ELR (cell line): ENCODE results near the gene METTL14.
"Not testable (repeated sequence)": the region's sequence is repeated elsewhere in the genome, so short reads cannot be mapped to it uniquely, and the experiment has no call there.

Experiments used
- DNase-seq: peaks from one replicate; pipeline ENCODE4 v3.0.0-alpha.2; 2015; ENCODE audit warnings: low read depth

The METTL14 gene

GRCh38 chr4:118684873-118685811 is at the start of gene METTL14:
Gene METTL14 (plus strand): TSS chr4:118685392. CDS start chr4:118685535, 143 bp downstream.
- peak; percentile 90 for DNase-seq

GRCh38 chr4:118636126-118636525 is 49.1 kb upstream of the METTL14 start:
- not testable (repeated sequence) for DNase-seq

DNA sequence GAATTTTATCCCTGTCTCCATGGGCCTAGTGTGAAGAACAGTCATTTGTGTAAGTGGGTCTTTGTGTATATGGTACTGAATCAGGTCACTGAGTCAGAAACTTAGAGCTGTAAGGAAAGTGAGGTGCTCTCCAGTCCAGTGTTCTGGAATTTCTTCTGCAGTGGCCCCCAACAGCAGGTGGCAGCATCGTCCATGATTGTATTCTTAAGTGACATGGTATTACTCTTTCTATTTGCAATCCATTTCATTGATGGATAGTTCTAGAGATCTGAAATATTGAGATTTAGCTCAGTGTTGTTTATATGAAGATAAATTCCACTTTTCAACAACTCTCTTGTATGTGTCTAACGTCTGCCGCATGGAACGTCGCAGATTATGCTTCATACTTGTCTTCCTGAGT is 20.5 kb upstream of the METTL14 start:
- DNase-seq, result peak; percentile 30

DNA sequence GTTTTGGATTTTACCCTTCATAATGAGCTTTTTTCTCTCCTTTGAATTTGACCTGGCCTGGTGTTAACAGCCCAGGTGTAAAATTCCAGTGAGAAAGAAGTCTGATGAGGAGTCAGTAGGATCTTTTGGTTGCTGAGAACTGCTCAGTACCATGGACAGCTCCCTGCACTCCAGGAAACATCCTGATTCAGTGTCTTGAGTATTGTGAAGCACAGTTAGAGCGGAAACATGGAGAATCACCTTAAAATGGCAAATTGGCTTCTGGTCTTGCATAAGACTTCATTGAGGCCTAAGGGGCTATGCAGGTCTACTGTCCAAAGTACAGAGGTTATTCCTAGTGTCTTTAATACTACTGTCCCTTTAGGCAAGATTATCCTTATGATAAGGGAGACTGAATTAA is 16.0 kb upstream of the METTL14 start:
- DNase-seq, result peak; percentile 69

DNA sequence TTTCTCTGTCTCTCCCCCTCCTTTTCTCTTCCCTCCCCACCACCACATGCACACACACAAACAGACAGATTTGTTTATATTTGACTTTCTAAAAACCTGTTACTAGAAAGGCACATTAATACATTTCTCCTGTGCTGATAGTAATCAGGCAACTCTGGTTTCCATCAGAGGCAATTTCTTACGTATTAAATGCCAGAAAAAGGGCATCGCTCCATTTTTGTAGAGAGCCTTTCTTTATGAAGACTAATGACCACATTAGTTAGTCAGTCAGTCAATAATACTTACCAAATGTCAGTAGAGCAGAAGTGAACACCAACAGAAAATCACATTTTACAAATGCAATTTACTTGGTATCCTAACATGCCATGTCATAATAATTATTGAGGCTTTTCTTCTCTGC is 14.2 kb upstream of the METTL14 start:
- DNase-seq, result not testable (repeated sequence)

DNA sequence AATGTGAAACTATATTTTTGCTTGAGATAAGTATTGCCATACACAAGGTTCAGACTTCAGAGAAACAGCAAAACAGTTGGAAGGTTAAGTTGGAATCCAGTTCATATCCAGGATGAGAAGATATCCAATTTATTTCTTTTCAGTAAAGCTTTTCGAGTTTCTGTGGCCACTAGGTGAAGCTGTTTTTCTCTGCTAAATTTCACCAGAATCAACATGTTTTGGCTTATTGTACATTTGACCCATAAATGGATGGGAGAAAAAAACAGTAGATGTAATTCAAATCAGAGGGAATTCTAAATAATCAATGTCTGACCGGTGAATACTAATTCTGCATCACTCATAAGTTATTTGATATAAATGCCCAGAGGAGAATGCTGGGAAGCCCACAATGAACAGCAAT is 9.1 kb upstream of the METTL14 start:
- DNase-seq, result peak; percentile 6

DNA sequence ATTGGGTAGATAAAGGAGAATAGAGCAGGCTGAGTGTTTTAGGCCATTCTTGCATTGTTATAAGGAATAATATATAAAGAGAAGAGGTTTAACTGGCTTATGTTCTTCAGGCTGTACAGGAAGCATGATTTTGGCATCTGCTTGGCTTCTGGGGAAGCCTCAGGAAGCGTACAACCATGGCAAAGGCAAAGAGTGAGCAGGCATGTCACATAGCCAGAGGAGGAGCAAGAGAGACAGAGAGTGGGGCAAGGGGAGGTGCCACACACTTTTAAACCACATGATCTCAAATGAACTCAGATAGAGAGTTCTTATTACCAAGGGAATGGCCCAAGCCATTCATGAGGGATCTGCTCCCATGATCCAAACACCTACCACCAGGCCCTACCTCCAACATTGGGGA is 4.4 kb upstream of the METTL14 start:
- peak; percentile 6 for DNase-seq

- DNase-seq, result peak; percentile 64
Observed at GRCh38 chr4:118682928-118683327, 2.3 kb upstream of the METTL14 start.

DNA sequence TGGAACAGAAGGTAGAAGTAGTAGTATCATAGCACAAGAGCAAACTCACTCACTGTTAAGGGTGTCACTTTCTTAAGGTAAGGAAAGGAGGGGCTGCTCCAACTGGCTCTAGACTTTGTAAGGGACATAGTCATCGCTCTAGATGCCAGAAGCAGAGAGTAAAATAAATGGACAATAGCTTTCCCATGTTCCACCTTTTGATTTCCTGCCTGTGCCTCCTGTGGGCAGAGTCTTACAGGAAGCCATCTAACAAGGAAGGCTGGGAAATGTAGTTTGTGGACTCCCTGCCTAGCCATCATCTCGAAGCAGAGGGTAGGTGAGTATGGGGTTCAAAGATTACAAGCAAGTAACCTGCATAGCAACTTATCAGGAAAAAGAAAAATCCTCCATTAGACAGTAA is 1.7 kb upstream of the METTL14 start:
- DNase-seq, result peak; percentile 37

DNA sequence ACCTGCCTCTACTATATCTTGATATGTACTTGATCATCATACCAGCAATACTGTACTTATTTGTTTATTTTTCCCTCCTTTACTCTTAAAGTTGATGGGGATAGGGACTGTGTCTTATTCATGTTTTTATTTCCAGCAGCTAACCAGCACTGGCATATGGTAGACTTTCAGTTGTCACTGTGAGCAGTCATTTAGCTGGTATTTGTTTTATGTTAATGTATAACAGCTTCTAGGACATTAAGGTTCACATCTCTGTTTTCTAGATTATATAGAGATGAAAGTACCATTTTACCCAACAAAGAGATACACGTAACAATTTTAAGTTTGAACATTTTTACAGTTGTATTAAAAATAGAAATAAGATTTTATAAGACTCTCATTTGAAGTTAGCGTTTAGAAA is 17.9 kb downstream of the METTL14 start:
- DNase-seq, result no peak

GRCh38 chr4:118711052-118711451 is 25.9 kb downstream of the METTL14 start:
- no peak for DNase-seq

DNA sequence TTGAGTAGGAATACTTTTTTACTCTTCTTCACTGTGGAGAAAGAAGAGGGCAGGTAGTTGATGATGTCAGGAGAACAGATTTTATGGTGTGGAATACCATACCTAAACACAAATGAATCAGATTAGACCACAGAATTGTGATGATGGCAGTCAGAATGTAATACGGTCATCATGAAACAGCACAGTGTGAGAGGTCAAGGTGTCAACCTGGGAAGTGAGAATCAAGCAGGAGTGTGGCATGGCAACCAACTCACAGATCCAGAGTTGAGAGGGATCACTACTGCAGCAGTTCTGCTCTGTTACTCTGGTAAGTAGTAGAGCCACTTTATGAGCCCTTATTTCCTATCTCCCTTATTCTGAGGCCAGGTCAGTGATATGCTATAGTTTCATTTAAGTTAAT is 27.7 kb downstream of the METTL14 start:
- peak; percentile 45 for DNase-seq

- no peak for DNase-seq
Observed at GRCh38 chr4:118714682-118715081, 29.5 kb downstream of the METTL14 start.

- no peak for DNase-seq
Observed at GRCh38 chr4:118716304-118716703, 31.1 kb downstream of the METTL14 start.

- DNase-seq, result no peak
Observed at GRCh38 chr4:118718511-118719170, 33.4 kb downstream of the METTL14 start.

DNA sequence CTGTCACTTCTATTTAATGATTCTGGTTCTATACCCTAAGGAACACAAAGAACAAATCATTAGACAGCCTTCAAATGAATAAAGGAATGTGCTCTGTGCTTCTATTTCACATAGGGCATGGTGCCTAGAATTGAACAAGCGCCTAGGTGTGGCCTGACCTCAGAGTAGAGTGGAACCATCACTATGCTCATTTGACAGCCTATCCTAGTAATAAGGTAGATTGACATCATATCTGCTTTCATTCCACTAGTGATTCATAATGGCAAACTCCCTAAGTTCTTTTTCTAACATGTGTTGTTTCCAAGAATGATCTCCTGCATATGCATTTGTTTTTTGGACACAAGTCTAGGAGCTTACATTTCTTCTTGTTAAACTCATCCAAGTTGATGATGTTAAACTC is 36.6 kb downstream of the METTL14 start:
- DNase-seq, result no peak

DNA sequence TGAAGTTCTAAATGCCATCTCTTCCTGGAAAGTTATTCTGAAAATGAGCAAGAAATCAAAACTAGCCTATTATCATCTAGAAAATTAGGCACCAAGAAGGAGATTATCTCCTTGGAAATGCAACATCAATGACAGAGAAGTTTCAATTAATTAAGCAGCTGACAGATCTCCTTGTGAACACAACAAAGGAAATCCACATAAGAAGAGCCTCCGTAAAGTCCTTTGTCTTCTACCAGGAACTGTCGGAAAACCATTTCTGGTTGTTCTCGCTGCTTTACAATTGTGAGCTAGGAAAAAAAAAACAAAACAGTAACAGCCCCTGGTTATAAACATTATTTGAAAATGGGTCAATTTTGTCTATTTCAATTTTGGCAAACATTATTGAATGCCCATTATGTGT is 38.2 kb downstream of the METTL14 start:
- DNase-seq, result no peak

- DNase-seq, result peak; percentile 25
Observed at GRCh38 chr4:118727360-118727759, 42.2 kb downstream of the METTL14 start.

DNA sequence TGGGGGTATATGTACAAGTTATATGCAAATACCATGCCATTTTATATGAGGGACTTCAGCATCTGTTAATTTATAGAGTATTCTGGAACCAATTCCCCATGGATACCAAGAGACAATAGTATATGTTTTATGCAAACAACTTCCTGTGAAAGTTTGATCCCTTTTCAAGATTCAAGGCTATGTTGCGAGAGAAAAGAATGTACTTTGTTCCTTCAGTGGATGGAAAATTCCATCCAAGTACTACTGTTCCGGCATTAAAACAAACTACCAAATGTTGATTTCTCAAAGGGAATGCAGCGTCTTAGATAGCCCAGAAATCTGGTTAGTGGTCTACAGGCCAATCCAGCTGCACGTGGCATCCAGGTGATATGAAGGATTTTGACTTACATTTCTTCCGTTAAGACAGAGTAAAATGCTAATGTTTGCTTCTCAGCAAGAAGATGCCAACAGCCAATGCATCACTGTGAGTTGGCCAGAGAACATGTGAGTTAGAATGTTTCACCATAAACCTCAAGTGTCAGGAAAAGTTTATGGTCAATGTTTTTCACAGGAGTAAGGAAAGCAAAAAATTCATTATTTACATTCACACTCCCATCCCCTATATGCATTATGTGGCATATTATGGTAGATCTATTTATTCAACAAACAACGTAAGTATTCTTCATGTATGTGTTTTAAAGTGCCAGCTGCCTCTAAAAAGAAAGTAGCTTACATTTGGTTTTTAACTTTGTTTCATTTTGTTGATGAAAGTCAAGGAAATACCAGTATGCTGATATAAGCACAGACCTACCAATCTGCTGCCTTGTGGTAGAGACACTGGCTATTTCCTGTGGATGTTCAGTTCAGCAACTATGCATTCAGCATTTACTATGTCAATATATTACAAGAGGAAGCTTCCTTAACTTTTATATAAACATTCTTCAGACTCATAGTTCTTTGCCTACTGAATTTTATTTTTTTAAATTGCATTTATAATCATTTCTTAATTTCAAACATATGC is 44.4 kb downstream of the METTL14 start:
- DNase-seq, result peak; percentile 64

DNA sequence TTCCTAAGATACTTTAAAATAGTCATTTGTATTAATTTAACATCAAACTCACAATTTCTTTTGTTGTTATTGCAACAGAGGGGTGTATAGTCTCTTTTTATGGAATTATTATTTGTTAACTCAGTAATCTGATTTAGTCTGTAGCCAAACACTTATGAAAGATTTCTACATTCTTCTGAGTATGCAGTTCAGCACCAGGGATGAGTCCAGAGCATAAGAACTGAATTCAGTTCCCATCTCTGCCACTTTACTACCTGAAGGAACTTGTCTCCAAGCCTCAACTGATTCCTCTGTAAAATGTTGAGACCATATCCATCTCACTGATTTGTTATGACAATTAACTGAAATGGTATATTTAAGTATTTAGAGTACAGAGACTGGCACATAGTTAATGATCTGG is 45.5 kb downstream of the METTL14 start:
- DNase-seq, result no peak

DNA sequence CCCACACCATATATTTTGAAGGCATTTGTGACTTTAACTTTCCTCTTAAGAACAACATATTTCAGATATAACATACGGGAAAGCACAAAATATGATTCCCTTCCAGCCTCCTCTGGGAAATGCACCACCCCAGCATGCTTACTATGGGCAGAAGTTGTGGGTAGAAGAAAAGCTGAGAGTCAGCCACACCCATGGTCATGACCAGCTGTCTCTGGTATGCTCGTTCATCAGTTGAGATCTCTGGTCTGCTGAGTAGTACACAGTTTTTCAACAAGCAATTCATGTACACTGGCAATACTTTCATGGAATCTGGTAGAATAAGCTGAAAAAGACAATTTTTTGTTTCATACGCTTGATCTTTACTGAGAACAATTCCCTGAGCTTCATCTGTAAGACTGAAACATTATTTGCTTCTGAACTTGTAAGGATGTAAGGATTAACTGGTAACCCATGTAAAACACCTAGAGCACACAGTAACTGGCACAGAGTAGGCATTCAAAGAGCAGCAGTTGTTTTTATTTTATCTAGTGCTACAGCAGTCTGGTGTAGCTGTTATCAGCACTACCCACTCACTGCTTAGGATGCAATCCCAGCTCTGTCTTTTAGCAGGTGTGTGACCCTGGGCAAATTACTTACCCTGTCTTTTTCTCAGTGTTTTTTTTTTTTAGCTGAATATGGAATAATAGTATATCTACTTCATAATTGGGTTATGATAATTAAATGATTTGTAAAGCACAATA is 47.6 kb downstream of the METTL14 start:
- peak; percentile 60 for DNase-seq
